ENCODE data around the gene FBXO36.
A peak's percentile ranks its signal among the peaks of the same experiment; 100 is the strongest.

The FBXO36 gene, protein sequence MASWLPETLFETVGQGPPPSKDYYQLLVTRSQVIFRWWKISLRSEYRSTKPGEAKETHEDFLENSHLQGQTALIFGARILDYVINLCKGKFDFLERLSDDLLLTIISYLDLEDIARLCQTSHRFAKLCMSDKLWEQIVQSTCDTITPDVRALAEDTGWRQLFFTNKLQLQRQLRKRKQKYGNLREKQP

DNA sequence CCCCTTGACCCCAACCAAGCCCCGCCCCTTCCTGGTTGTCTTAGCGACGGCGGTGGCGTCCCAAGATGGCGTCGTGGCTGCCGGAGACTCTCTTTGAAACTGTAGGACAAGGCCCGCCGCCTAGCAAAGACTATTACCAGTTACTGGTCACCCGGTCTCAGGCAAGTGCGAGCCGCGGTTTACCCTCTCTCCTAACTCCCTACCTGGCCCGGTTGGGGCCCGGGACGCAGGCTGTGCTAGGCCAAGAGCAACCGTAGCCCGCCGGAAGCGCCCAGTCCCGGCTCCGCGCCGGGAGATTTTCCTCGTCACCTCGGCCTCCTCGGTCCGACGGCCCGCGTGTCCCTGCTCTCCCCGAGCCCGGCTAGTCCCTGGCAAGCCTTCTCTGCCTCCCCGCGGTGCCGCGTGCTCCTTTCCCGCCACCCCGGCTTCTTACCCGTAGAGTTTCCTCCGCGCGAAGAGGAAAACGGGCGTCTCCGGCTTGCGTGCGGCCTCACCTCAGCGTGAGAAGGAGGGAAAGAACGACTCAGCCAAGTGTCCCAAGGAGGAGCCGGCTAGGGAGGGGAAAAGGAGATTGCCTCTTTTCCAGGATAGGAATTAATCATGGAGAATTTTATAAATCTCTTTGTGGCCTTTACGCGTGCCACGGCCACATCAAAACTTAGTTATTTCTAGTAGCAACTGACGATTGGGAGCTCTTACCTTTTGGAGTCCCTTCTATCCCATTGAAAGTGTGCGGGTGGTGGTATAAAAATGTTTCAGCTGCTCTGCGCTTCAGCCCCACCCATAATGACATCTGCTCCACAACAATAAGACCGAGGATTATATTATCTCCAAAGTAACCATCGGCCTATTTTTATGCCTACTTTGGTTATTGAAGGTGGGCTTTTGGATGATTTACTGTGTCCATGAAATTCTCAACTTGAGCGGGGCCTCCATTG lies at the start of gene FBXO36:
FBXO36 (plus strand) TSS at position 55 of the 938 bp plus-strand sequence; CDS start at position 66, 11 bp downstream.
- peaks cover 5% of the 10 kb centered on the region for H3K27me3 Mint-ChIP-seq
- H3K36me3 Mint-ChIP-seq: peaks cover 23% of the 10 kb centered on the region
- peak within 1 kb of the TSS; percentile 99 for H3K27ac Mint-ChIP-seq
- CTCF ChIA-PET: interaction anchor here (1.0 kb wide), 1 partner anchor 13 kb away, joined by 3 read pairs; no protein-coding TSS in a partner anchor
- peaks cover 62% of the 10 kb centered on the region for H3K4me1 Mint-ChIP-seq
- peak within 1 kb of the TSS; percentile 98 for H3K4me3 Mint-ChIP-seq
- peak; percentile 92 for DNase-seq
- no peaks in the 10 kb centered on the region for H3K9me3 Mint-ChIP-seq

DNA sequence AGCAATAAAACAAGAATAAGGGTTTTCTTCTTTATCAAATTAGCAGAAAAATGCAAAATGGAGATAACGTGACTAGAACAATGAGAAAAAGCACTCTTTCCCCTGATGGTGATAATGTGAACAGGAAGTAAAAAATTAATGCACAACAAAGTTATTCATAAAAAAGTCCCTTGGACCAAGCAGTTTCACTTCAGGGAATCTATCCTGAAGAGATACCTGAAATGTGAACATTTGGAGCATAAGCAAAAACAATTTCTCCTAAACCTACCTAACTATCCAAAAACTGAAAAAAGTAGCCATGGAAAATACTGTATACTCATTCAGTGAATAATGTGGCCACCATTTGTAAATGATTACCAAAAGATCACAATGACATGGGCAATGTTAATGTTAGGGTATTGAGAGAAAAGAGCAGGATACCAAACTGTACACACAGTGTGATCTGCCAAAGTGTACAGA lies 49.2 kb upstream of the FBXO36 start:
- no peak overlapping the region for H3K4me3 Mint-ChIP-seq
- no peaks in the 10 kb centered on the region for H3K27me3 Mint-ChIP-seq
- H3K27ac Mint-ChIP-seq: no peak overlapping the region
- no peaks in the 10 kb centered on the region for H3K9me3 Mint-ChIP-seq
- H3K36me3 Mint-ChIP-seq: peaks cover 42% of the 10 kb centered on the region
- H3K4me1 Mint-ChIP-seq: peaks cover 11% of the 10 kb centered on the region
- CTCF ChIA-PET: no interaction called here
- DNase-seq: no peak

DNA sequence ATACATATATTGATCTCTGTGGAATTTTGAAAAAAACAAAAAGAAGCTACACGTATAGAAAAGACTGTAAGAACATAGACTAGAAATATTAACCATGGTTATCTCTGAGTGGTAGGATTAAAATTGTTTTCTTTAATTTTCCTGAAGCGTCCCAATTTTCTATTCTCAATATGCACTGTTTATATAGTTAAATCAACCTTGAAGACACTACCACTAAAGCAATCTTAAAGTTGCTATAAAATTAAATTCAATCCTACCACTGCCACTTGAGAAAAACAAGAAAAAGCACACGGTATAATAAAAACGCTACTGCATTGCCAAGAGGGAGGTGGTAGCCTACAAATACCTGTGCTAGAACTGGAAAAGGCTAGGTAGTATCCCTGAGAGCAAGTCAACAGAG lies 47.7 kb upstream of the FBXO36 start:
- Mint-ChIP-seq H3K4me1 (peaks cover 8% of the 10 kb centered on the region), H3K27ac (no peak overlapping the region), H3K9me3 (no peaks in the 10 kb centered on the region), H3K27me3 (no peaks in the 10 kb centered on the region), H3K4me3 (no peak overlapping the region), H3K36me3 (peaks cover 42% of the 10 kb centered on the region)
- CTCF ChIA-PET: interaction anchor here (2.4 kb wide), 1 partner anchor 73 kb away, joined by 6 read pairs; no protein-coding TSS in a partner anchor
- no peak for DNase-seq

DNA sequence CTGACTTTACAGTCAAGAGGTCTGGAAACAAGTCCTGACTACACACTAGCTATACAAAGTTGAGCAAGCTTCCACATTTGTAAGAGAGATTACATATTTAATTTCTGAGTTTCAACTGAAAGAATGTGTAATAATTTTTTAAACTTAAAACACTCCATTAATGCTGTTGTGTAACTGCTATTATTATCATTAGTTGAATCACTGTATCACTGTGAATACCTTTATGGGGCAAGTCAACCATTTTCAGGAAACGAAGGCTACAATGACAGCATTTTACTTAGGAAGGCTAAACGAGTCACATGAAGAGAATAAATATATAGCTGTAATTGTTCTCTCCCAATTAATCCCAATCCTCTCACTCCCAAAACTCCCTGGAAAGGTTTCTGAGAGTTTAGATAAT lies 46.8 kb upstream of the FBXO36 start:
- Mint-ChIP-seq H3K36me3 (peaks cover 36% of the 10 kb centered on the region), H3K4me1 (peaks cover 8% of the 10 kb centered on the region), H3K4me3 (no peak overlapping the region)

DNA sequence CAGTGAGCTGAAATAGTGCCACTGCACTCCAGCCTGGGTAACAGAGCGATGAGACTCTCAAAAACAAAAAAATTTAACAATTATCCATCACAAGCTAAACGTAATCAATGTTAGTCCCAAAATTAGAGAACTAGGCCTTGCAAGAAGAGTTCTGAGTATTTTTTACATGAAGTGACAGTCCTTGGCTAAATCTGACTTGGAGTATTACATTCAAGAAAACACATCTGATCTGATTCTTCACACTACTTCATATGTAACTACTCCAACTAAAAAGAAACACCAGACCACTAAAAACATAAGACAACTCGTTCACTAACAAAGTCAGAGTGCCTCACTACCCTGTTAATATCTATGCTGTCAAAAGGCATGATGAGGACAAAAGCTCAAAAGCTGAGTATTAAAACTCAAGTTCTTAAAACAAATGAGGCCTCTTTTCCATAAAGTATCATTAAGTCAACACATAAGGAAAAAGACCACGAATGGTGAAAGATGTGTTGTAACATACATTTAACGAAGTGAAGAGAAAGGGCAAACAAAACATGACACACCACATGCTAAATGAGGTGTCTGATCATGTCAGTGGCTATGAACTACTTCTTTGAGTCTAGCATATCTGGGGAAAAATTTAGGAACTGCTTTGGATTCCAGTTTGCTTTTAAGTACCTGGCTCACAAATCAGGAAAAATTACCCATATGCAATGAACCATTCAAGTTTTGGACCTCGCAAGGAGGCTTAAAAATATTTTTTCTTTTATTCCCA lies 42.9 kb upstream of the FBXO36 start:
- H3K36me3 Mint-ChIP-seq: peaks cover 22% of the 10 kb centered on the region
- peaks cover 4% of the 10 kb centered on the region for H3K4me1 Mint-ChIP-seq
- H3K27ac Mint-ChIP-seq: no peak overlapping the region
- no peak overlapping the region for H3K4me3 Mint-ChIP-seq
- no peak for DNase-seq
- no peaks in the 10 kb centered on the region for H3K27me3 Mint-ChIP-seq
- CTCF ChIA-PET: no interaction called here
- no peaks in the 10 kb centered on the region for H3K9me3 Mint-ChIP-seq

More for the DNA sequence above, 46.8 kb upstream of the FBXO36 start:
- no peak for DNase-seq
- CTCF ChIA-PET: interaction anchor here (2.4 kb wide), 1 partner anchor 74 kb away, joined by 6 read pairs; no protein-coding TSS in a partner anchor
- no peak overlapping the region for H3K27ac Mint-ChIP-seq
- H3K27me3 Mint-ChIP-seq: no peaks in the 10 kb centered on the region
- no peaks in the 10 kb centered on the region for H3K9me3 Mint-ChIP-seq

DNA sequence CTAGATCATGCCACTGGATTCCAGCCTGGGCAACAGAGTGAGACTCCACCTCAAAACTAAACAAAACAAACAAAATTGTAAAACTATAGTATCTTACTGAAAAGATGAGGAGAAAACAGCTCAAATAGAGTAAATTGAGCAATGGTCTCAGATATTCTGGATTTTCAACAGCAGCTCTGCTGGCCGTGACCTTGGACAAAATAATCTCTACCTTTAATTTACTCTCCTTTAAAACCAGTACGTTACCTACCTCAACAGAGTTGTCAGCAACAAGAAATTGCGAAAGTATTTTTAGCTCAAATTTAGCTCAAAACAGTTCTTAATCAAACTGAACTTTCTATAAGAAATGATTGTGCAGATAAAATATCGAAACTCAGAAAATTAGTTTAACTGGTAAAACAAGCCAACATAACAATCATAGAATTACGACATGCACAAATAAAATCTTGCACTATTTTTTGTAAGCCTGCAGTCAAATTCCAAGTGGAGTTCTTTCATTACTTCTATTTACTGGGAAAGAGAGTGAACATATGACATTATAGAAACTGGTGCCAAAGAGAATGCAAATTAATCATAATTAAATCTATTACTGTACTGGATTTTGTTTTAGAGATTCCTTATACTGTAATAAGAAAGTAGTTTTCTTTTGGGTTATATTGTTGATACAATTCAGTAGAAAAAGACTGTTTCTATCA lies 41.3 kb upstream of the FBXO36 start:
- H3K27me3 Mint-ChIP-seq: no peaks in the 10 kb centered on the region
- peaks cover 24% of the 10 kb centered on the region for H3K36me3 Mint-ChIP-seq
- no peaks in the 10 kb centered on the region for H3K9me3 Mint-ChIP-seq
- no peak for DNase-seq
- H3K27ac Mint-ChIP-seq: peak overlapping the region; percentile 11
- no peak overlapping the region for H3K4me3 Mint-ChIP-seq
- CTCF ChIA-PET: interaction anchor here (0.7 to 1.3 kb wide), 2 partner anchors 13 to 14 kb away, joined by 3 read pairs; no protein-coding TSS in a partner anchor
- H3K4me1 Mint-ChIP-seq: peaks cover 2% of the 10 kb centered on the region

DNA sequence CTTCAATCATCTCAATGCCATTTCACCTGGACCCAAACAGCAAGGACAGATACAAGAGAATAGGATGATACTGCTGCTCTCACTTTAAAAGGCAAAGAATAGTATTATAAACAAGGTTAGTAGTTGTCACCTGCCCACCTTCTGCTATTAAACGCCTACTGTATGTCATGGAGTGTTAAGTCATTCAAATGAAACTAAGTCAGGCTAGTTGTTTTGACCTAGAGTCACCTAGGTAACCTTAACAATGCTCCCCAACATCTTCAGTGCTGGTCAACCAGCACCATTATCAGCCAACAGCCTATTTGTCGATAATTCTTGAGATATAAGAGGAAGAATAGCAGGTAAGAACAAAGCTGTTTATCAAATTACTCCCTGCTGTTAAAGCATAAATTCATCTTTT lies 39.7 kb upstream of the FBXO36 start:
- CTCF ChIA-PET: no interaction called here
- Mint-ChIP-seq H3K27ac (no peak overlapping the region), H3K27me3 (no peaks in the 10 kb centered on the region), H3K4me1 (peaks cover 2% of the 10 kb centered on the region), H3K4me3 (no peak overlapping the region), H3K9me3 (no peaks in the 10 kb centered on the region), H3K36me3 (peaks cover 22% of the 10 kb centered on the region)
- DNase-seq: no peak

DNA sequence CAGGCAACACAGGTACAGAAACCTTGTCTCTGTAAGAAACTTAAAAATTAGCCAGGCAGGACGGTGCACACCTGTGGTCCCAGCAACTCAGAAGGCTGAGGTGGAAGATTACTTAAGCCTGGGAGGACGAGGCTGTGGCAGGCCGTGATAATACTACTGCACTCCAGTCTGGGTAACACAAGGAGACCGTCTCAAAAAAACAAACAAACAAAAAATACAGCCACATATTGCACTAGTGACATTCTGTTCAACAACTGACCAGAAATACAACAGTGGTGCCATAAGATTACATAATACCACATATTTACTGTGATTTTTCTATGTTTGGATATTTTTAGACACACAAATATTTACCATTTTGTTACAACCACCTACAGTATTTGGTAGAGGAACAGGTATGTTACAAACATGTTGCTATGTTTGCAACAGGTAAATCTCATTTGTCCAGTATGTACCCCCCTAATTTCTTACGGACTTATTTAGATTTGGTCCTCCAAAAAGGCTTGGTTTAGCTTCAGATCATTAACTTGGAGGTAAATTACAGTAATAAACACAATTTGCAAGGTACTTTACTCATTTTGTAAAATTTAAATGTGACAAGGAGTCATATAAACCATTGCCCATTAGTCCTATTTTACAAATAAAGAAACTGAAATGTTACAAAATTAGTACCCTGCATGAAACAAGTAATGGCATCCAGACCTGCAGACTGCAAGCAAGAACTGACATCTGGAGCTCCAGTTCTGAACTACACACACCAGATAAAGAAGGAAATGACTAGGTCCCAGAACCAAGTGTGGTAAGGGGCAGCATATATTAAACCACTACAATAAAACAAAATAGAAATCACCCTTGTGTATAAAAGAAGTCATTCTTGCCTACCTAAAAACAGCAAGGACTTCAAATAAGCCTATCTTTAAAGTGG lies 37.3 kb upstream of the FBXO36 start:
- Mint-ChIP-seq H3K36me3 (peaks cover 15% of the 10 kb centered on the region), H3K9me3 (no peaks in the 10 kb centered on the region), H3K27me3 (no peaks in the 10 kb centered on the region), H3K4me1 (peaks cover 6% of the 10 kb centered on the region), H3K27ac (no peak overlapping the region), H3K4me3 (no peak overlapping the region)
- DNase-seq: no peak
- CTCF ChIA-PET: no interaction called here

DNA sequence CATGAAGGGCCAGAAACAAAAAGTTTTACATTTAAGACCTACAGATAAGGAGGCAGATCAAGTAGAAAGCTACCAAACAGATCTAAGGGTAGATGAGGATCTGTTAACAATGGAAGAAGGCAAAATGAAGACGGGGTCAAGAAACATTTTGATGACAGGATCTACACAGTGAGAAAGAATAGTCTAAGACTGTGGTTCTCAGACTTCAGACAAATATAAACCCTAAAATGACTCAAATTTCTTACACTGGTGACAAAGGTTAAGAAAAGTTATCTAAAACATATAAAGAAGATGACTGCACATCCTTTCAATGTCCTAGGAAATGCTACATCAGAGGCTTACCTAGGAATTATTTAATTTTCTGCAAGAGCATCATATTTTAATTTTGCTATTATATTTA lies 34.9 kb upstream of the FBXO36 start:
- Mint-ChIP-seq H3K27ac (no peak overlapping the region), H3K4me1 (peaks cover 9% of the 10 kb centered on the region), H3K27me3 (no peaks in the 10 kb centered on the region), H3K4me3 (no peak overlapping the region), H3K9me3 (no peaks in the 10 kb centered on the region), H3K36me3 (peaks cover 16% of the 10 kb centered on the region)
- CTCF ChIA-PET: no interaction called here
- no peak for DNase-seq

DNA sequence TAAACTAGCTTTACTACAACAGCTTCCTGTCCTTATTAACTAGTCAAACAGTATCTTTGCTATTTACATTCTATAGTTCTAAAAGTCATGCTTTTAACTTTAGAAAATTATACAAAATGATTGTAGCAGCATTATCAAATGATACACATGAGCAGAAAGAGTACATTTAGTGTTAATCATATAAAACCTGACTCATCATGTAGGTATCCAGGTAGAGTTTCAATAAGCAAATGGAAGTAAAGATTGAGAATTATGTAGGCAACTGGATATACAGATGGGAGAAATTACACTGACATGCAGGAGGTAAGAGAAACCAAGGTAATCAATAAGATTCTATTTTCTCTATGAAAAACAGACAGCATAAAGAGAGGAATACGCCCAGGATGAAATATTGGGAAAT lies 34.3 kb upstream of the FBXO36 start:
- Mint-ChIP-seq H3K4me1 (peaks cover 9% of the 10 kb centered on the region), H3K9me3 (no peaks in the 10 kb centered on the region), H3K4me3 (no peak overlapping the region), H3K27ac (no peak overlapping the region), H3K27me3 (no peaks in the 10 kb centered on the region), H3K36me3 (peaks cover 16% of the 10 kb centered on the region)
- DNase-seq: no peak
- CTCF ChIA-PET: no interaction called here

DNA sequence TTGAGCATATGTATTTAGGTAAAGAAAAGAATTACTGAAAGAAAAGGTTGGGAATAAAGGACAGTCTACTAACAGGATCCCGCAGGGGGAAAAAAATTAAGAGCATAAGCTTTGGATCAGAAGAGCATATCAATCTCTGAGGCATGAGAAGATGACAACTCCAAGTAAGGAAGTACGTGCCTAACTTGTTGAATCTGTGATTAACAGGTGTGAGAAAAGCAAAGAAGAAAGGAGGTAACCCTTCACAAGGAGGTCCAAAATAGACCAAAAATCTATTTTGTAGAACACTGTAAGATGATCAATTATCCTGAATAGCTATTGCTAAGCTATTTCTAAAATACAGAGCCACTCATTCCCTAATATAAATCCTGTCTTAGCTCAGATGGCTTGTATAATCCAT lies 33.3 kb upstream of the FBXO36 start:
- Mint-ChIP-seq H3K27me3 (no peaks in the 10 kb centered on the region), H3K36me3 (peaks cover 22% of the 10 kb centered on the region), H3K27ac (no peak overlapping the region), H3K9me3 (no peaks in the 10 kb centered on the region), H3K4me3 (no peak overlapping the region), H3K4me1 (peaks cover 9% of the 10 kb centered on the region)
- no peak for DNase-seq
- CTCF ChIA-PET: interaction anchor here (1.4 kb wide), 1 partner anchor 88 kb away, joined by 4 read pairs; no protein-coding TSS in a partner anchor

DNA sequence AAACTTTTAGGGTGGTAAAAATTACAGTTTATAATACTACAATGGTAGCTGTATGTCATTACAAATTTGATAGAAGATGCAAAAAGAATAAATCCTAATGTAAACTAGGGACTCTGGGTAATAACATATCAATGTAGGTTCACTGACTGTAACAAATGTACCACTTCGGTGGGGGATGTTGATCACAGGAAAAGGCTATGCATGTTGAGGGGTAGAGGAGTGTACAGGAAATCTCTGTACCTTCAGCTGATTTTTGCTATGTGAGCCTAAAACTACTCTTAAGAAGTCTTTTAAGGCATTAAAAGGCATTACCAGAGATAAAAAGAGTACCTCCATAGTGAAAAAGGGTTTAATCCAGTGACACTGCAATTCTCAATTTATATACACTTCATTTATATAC lies 25.4 kb upstream of the FBXO36 start:
- H3K27ac Mint-ChIP-seq: no peak overlapping the region
- peaks cover 21% of the 10 kb centered on the region for H3K4me1 Mint-ChIP-seq
- no peak overlapping the region for H3K4me3 Mint-ChIP-seq
- peaks cover 27% of the 10 kb centered on the region for H3K36me3 Mint-ChIP-seq
- DNase-seq: no peak
- CTCF ChIA-PET: interaction anchor here (1.7 kb wide), 1 partner anchor 14 kb away, joined by 6 read pairs; no protein-coding TSS in a partner anchor
- no peaks in the 10 kb centered on the region for H3K27me3 Mint-ChIP-seq
- H3K9me3 Mint-ChIP-seq: no peaks in the 10 kb centered on the region

DNA sequence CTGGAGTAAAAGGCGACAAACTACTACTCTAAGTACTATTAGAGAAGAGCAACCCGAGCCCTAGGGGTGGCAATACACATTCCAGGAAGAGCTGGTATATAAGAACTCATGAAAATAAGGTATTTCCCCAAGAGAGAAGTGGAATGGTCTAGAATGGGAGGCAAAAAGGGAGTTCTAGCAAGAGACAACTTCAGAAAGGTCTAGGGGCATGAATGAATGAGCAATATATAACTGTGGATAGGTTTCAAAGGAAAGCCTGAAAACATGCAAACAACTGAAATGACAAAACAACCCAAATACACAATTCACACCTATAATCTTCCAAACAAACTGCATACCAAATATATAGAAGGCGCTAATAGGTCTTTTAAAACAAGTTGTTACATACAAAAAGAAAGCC lies 22.7 kb upstream of the FBXO36 start:
- peaks cover 30% of the 10 kb centered on the region for H3K36me3 Mint-ChIP-seq
- peaks cover 19% of the 10 kb centered on the region for H3K4me1 Mint-ChIP-seq
- H3K27ac Mint-ChIP-seq: no peak overlapping the region
- no peaks in the 10 kb centered on the region for H3K9me3 Mint-ChIP-seq
- no peaks in the 10 kb centered on the region for H3K27me3 Mint-ChIP-seq
- no peak overlapping the region for H3K4me3 Mint-ChIP-seq
- CTCF ChIA-PET: interaction anchor here (1.0 kb wide), 1 partner anchor 99 kb away, joined by 5 read pairs; no protein-coding TSS in a partner anchor
- no peak for DNase-seq

Data from activated naive CD4-positive, alpha-beta T cell treated with anti-CD3 and anti-CD28 coated beads, Interleukin-2, amount 10 ng/mL, durations not matched to agents 7 days and 5 days (primary cell).